A204.1 (cell line): ENCODE measurements around the gene KCNK1.

ENCODE experiments used
- FAIRE-seq: peaks from 2 replicates; lab custom pipeline; 2012; peaks lifted over from hg19 to GRCh38; lab: Jason Lieb, UNC

Gene KCNK1

GRCh38 chr1:233613252-233614172, at the start of gene KCNK1:
Gene KCNK1 (plus strand): TSS chr1:233614106. CDS start chr1:233614172, 66 bp downstream.
- no peak for FAIRE-seq

GRCh38 chr1:233565313-233565712, 48.6 kb upstream of the KCNK1 start:
- FAIRE-seq, result no peak

- FAIRE-seq, result no peak
These were observed 47.0 kb upstream of the KCNK1 start for GRCh38 chr1:233566886-233567285.

GRCh38 chr1:233569636-233570035, 44.3 kb upstream of the KCNK1 start:
- FAIRE-seq, result no peak

GRCh38 chr1:233570216-233570615, 43.7 kb upstream of the KCNK1 start:
- FAIRE-seq, result no peak

- no peak for FAIRE-seq
These were observed 43.2 kb upstream of the KCNK1 start for GRCh38 chr1:233570706-233571105.

- FAIRE-seq, result no peak
These were observed 41.0 kb upstream of the KCNK1 start for GRCh38 chr1:233572896-233573295.

- FAIRE-seq, result no peak
These were observed 38.5 kb upstream of the KCNK1 start for GRCh38 chr1:233575450-233575849.

GRCh38 chr1:233582439-233582838, 31.5 kb upstream of the KCNK1 start:
- FAIRE-seq, result no peak

GRCh38 chr1:233584376-233584775, 29.5 kb upstream of the KCNK1 start:
- no peak for FAIRE-seq

- FAIRE-seq, result no peak
These were observed 29.0 kb upstream of the KCNK1 start for GRCh38 chr1:233584931-233585330.

GRCh38 chr1:233586301-233586700, 27.6 kb upstream of the KCNK1 start:
- no peak for FAIRE-seq

- FAIRE-seq, result no peak
These were observed 26.7 kb upstream of the KCNK1 start for GRCh38 chr1:233587196-233587595.

- no peak for FAIRE-seq
These were observed 25.7 kb upstream of the KCNK1 start for GRCh38 chr1:233587958-233588799.

- no peak for FAIRE-seq
These were observed 16.4 kb upstream of the KCNK1 start for GRCh38 chr1:233597489-233597901.

- no peak for FAIRE-seq
These were observed 14.9 kb upstream of the KCNK1 start for GRCh38 chr1:233598891-233599541.

- no peak for FAIRE-seq
These were observed 14.3 kb upstream of the KCNK1 start for GRCh38 chr1:233599542-233600073.

GRCh38 chr1:233600488-233600887, 13.4 kb upstream of the KCNK1 start:
- no peak for FAIRE-seq

GRCh38 chr1:233603478-233603877, 10.4 kb upstream of the KCNK1 start:
- no peak for FAIRE-seq

GRCh38 chr1:233605205-233605604, 8.7 kb upstream of the KCNK1 start:
- FAIRE-seq, result no peak

GRCh38 chr1:233606813-233607212, 7.1 kb upstream of the KCNK1 start:
- no peak for FAIRE-seq
